Erythroblast (primary cell): ENCODE data around the gene TRIP13.

Experiments used
- GATA1 ChIP-seq: IDR thresholded peaks from 2 replicates; pipeline ENCODE4 v1.6.1; 2011; ENCODE audit warnings: low read depth, mild to moderate bottlenecking, control low read depth, low read length, moderate library complexity
- POLR2A ChIP-seq: IDR thresholded peaks from 2 replicates; pipeline ENCODE4 v1.6.1; 2011; ENCODE audit warnings: mild to moderate bottlenecking, low read length

DNA sequence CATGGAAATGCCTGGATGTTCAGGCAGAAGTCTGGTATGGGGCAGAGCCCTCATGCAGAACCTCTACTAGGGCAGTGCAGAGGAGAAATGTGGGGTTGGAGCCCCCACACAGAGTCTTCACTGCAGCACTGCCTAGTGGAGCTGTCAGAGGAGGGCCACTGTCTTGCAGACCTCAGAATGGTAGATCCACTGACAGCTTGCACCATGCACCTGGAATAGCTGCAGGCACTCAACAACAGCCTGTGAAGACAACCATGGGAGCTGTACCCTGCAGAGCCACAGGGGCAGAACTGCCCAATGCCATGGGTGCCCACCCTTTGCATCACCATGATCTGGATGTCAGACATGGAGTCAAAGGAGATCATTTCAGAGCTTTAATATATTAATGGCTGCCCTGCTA is 36.9 kb downstream of the TRIP13 start:
- TF ChIP-seq POLR2A, result no peak
- no peak for TF ChIP-seq GATA1
